NCI-H1105 treated with DMSO at 0.1 percent for 48 hours (cell line): ENCODE measurements around the gene NRP2.
A peak's percentile ranks its signal among the peaks of the same experiment; 100 is the strongest.

Source experiments
- DNase-seq: peaks from one replicate; lab custom pipeline; 2025; lab: John Stamatoyannopoulos, UW

Gene NRP2

DNA sequence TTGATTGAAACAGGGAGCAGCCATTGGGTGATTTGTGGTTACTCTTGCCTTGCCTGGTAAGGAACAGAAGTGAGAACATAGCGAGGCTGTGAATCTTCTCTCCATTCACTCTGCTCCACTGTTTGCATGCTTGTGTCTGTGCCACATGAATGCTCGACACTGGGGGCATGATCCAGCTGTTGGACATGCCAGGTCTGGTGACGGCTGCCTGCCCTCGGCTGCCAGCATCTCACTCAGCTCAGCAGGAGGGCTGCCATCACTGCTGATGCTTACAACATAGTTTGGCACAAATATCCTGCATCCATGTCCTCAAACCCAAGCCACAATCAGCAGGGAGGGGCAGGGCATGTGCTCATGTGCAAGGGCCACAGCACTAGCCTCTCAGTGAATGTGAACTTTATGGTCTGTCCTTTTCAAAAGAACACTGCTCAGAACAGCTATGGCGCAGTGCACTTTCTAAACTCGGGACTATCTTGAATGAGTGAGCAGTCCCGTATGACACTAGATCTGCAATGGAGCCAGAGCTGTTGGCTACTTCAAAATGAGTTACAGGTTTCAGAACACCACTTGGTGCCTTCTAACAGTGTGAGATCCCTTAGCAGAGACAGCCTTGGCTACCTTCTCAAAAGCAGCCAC lies 126.3 kb downstream of the NRP2 start:
- no peak for DNase-seq

DNA sequence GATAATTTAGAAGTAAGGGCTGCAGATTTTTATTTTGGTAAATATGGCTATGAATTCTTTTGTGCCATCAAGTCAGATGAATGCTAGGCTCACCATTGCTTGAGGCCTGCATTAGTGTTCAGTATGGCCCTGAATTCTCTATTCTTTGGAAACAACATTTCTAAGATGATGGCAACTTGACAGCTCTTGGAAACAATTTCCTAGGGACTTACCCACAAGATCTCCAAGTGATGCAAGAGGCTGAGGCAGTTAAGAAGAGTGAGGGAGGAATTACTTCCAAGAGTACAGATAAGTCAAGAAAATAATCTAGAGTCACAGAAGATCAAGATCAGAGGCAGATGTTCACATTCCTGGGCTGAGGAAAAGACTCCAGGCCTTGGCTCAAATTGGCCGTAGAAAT lies 129.1 kb downstream of the NRP2 start:
- DNase-seq, result no peak

DNA sequence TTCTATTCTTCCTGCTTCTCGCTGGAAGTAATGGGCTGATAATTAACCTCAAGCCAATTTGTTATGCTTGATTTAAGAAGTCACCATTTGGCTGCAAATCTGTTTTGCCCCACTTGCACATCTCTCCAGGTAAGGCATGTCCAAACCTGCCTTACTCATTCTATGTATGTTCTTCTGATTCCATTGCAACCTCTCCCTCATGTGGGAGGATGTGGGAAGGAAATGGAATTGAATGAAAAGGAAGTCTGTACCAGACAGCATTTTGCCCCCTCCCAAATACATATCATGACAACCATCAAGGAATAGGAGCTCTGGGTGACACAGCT lies 131.7 kb downstream of the NRP2 start:
- peak; percentile 15 for DNase-seq

- no peak for DNase-seq
Observed at GRCh38 chr2:205815673-205816072, 133.4 kb downstream of the NRP2 start.

DNA sequence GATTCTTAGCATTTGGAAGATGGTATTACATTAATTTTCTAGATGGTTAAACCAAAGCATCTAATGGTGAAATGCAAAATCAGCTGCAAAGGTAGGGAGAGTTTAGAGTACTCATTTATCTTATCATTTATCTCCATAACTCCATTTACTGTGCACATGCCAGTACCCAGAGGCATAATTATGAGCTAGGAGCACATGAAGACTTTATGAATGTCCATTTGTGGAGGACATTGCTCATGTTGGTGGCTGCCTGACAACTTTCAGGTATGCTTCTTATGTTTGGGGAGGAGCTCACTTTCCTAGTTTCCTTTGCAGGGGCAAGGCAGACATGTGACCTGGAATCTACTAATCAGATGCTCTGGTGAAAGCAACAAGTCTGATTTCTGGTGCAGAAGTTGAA lies 134.0 kb downstream of the NRP2 start:
- DNase-seq, result no peak

DNA sequence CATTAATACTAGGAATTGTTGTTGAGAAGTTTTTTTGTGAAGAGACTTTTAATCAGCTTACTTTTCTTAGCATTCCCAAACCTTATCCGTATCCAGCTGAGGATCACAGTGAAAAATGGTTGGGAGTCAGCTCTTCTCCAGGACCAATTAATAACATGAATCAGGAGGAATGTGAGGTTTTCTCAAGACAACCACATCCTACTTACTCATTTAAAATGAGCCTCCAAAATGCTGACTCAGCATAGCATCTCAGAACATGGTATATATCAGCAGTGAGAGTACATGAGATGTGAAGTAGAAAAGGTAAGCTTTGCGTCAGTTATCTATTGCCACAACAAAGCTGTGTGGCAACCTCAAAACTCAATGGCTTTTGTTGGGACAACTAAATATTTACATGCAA lies 140.3 kb downstream of the NRP2 start:
- no peak for DNase-seq

- no peak for DNase-seq
Observed at GRCh38 chr2:205827809-205828365, 145.6 kb downstream of the NRP2 start.

DNA sequence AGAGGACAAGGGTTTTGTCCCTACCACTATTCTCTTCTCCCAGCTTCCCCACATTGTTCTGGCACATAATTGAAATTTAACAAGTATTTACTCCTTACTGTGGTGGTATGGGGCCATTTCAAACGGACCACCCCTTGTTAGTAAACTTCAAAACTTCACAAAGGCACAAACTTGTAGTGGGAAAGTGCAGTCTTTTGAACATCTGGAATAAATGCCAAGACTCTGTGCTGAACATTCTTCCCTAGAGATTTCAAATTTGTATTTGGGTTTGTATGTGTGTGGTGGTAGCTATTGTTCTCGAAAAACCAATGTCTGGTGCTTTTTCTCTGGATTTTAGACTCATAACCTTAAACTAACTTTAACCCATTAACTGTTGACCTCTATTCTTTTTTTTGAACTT lies 151.6 kb downstream of the NRP2 start:
- DNase-seq, result no peak

DNA sequence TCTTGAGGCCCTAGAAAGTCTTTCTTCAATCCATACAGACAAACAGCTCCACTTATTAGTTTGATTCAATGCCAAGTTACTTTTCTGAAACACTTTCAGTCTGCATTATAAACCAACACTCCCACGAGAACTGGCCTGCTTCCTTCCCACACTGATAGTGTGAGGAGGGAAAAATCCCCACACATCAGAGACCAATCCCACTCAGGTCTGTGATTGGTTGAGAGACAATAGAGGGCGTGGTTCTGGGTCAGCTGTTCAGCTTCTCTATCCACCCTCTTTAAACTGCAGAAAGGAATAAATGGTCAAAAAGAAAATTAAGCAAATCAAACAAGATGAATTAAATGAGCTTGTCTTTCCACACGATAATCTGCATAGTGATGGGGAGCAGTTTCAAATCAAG lies 152.5 kb downstream of the NRP2 start:
- DNase-seq, result no peak

- no peak for DNase-seq
Observed at GRCh38 chr2:205835251-205835791, 153.0 kb downstream of the NRP2 start.

DNA sequence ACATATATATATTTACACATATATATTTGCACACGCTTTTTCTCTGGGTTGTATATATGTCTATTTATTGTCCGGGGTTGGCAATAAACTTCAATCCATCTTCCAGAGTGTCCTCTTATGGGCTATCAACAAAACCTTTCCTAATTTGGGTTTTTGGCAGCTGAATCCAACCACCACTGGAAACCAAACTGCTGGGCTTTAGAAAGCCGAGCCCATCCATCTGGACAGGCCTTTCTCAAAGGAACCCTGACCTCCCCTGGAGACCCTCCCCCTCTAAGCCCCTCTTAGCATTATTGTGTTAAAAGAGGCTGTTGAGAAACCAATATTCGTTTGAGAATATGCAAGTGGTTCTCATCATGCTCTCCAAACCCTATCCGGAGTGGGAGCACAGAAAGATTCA lies 153.6 kb downstream of the NRP2 start:
- DNase-seq, result no peak

DNA sequence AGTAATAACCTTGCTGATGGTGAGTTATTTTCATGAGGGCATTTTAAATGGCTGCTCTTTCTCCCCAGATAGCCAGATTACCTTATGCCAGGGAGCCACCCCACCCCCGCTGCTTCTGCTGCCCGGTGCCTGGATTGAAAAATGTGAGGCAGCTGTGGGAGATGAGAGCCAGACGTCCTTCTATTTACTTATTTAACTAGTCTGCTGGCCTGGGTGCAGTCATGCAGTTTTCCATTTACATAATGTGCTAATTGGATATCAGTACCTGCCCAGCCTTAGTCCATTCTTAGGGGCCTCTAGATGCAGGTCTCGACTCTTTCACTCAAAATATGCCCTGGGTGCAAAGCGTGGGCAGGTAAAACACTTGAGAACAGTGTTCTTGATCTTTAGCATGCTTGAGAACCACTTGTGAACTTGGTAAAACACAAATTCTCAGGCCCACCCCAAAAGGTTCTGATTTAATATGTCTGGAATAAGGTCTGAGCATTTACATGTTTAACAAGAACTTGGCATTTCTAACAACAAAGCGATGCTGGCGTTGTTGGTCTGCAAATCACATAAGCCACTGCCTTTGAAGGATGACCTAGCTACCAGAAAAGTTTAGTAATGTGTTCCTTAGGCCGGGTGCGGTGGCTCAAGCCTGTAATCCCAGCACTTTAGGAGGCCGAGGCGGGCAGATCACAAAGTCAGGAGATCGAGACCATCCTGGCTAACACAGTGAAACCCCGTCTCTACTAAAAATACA lies 154.3 kb downstream of the NRP2 start:
- DNase-seq, result no peak

- DNase-seq, result no peak
Observed at GRCh38 chr2:205837663-205838062, 155.4 kb downstream of the NRP2 start.

- no peak for DNase-seq
Observed at GRCh38 chr2:205845446-205845845, 163.1 kb downstream of the NRP2 start.
